Endothelial cell of umbilical vein (primary cell): ENCODE measurements around the gene TCF15. TPM values are rescaled to one million over a fixed set of nuclear protein-coding genes. Genes with fewer than 3 reads are reported as not detected.

Experiments
- BruUV-seq: library from RNA; stranded (reverse); fragments of 400-500 nt; replicated peaks from 2 replicates; lab custom pipeline; 2021; lab: Mats Ljungman, UMichigan
- CTCF ChIA-PET: fragments of 300-600, 350-600 bp; sonication (Branson Sonifier 250); formaldehyde crosslinking; loops from one replicate; lab custom pipeline; 2021; ENCODE audit warnings: antibody characterized with exemption, inconsistent platforms; lab: Charles Lee
- POLR2A ChIA-PET: fragments of 300-600, 350-600 bp; sonication (Branson Sonifier 250); formaldehyde crosslinking; loops from one replicate; lab custom pipeline; 2021; ENCODE audit warnings: antibody characterized with exemption, inconsistent platforms; lab: Charles Lee
- DNase-seq: peaks from one replicate; pipeline ENCODE4 v3.0.0-alpha.2; 2011; ENCODE audit warnings: low read depth, low spot score
- FAIRE-seq: peaks from 2 replicates; lab custom pipeline; 2011; peaks lifted over from hg19 to GRCh38; lab: Jason Lieb, UNC
- H2AFZ ChIP-seq: 2 replicates; pipeline ENCODE4 v1.6.0; 2012; ENCODE audit warnings: low read depth, low read length, control low read depth, inconsistent platforms
- H3K27ac ChIP-seq: 2 replicates; pipeline ENCODE4 v1.5.1; 2011; ENCODE audit warnings: low read depth, mild to moderate bottlenecking, control low read depth, low read length, moderate library complexity; ENCODE audit not compliant: insufficient read depth
- H3K27me3 ChIP-seq, 2 experiments: 2 replicates each; pipeline versions ENCODE4 v1.6.0 to v1.6.1; 2011; ENCODE audit warnings: low read length in 2 of 2, mixed read lengths in 1 of 2; ENCODE audit not compliant: control insufficient read depth in 2 of 2, insufficient read depth in 2 of 2
- H3K36me3 ChIP-seq, 2 experiments: 2 replicates in 1 of 2; 3 replicates in 1 of 2; pipeline ENCODE4 v1.5.1; 2011; ENCODE audit warnings: low read length in 2 of 2, mild to moderate bottlenecking in 1 of 2, moderate library complexity in 1 of 2; ENCODE audit not compliant: control insufficient read depth in 2 of 2, insufficient read depth in 2 of 2; ENCODE audit errors: extremely low read depth in 1 of 2
- H3K4me1 ChIP-seq: 3 replicates; pipeline ENCODE4 v1.5.1; 2011; ENCODE audit warnings: mild to moderate bottlenecking, low read length; ENCODE audit not compliant: control insufficient read depth, insufficient read depth; ENCODE audit errors: extremely low read depth
- H3K4me2 ChIP-seq: 2 replicates; pipeline ENCODE4 v1.6.1; 2011; ENCODE audit warnings: low read length, control low read depth, mixed read lengths; ENCODE audit not compliant: insufficient read depth
- H3K4me3 ChIP-seq, 3 experiments: fragments of 200-600 bp in 1 of 3; sonication (generic), shearing (Covaris generic) in 1 of 3; replicated peaks in 1 of 3; 2 replicates each; pipeline ENCODE4 v1.5.1; 2011 to 2016; ENCODE audit warnings: control low read depth in 3 of 3, low read length in 3 of 3, mild to moderate bottlenecking in 2 of 3, inconsistent platforms in 1 of 3, low read depth in 1 of 3, moderate library complexity in 1 of 3; ENCODE audit not compliant: insufficient read depth in 1 of 3
- H3K79me2 ChIP-seq: 2 replicates; pipeline ENCODE4 v1.6.0; 2012; ENCODE audit warnings: low read length, inconsistent platforms; ENCODE audit not compliant: control insufficient read depth, insufficient read depth
- H3K9ac ChIP-seq: replicated peaks from 2 replicates; pipeline ENCODE3; 2011; ENCODE audit warnings: low read length, control low read depth; ENCODE audit not compliant: insufficient read depth; ENCODE audit errors: extremely low read depth
- H3K9me1 ChIP-seq: replicated peaks from 3 replicates; pipeline ENCODE4 v1.6.0; 2011; ENCODE audit warnings: mild to moderate bottlenecking, low read length; ENCODE audit not compliant: control insufficient read depth, insufficient read depth; ENCODE audit errors: extremely low read depth
- H3K9me3 ChIP-seq: replicated peaks from 2 replicates; pipeline ENCODE4 v1.5.1; 2012; ENCODE audit warnings: low read length, inconsistent platforms; ENCODE audit not compliant: control insufficient read depth, insufficient read depth
- H4K20me1 ChIP-seq: replicated peaks from 2 replicates; pipeline ENCODE3; 2011; ENCODE audit warnings: mild to moderate bottlenecking, low read length; ENCODE audit not compliant: control insufficient read depth, insufficient read depth; ENCODE audit errors: extremely low read depth
- CTCF ChIP-seq, 2 donors: IDR thresholded peaks; 1 replicate in 1 of 2; 2 replicates in 1 of 2; pipeline ENCODE4 v1.5.1; 2011; ENCODE audit warnings: low read length in 2 of 2, mild to moderate bottlenecking in 2 of 2, moderate library complexity in 2 of 2, control low read depth in 1 of 2, inconsistent platforms in 1 of 2, low read depth in 1 of 2; ENCODE audit not compliant: insufficient read depth in 1 of 2; ENCODE audit errors: extremely low read depth in 1 of 2
- EZH2 ChIP-seq: IDR thresholded peaks from 2 replicates; pipeline ENCODE4 v1.6.1; 2012; ENCODE audit warnings: borderline replicate concordance, low read depth, mild to moderate bottlenecking, moderate library complexity, low read length, inconsistent platforms; ENCODE audit not compliant: severe bottlenecking
- FOS ChIP-seq: IDR thresholded peaks from 2 replicates; pipeline ENCODE4 v1.6.1; 2011; ENCODE audit warnings: mild to moderate bottlenecking, low read length, moderate library complexity, borderline replicate concordance; ENCODE audit not compliant: insufficient read depth
- GATA2 ChIP-seq: IDR thresholded peaks from 2 replicates; pipeline ENCODE4 v1.7.0; 2011; ENCODE audit warnings: low read depth, mild to moderate bottlenecking, moderate library complexity, mixed read lengths, low read length; ENCODE audit not compliant: insufficient read length, insufficient read depth
- JUN ChIP-seq: IDR thresholded peaks from 2 replicates; pipeline ENCODE4 v1.6.1; 2011; ENCODE audit warnings: borderline replicate concordance, low read depth; ENCODE audit not compliant: insufficient read length, insufficient read depth
- MAX ChIP-seq: IDR thresholded peaks from 2 replicates; pipeline ENCODE4 v1.6.1; 2011; ENCODE audit not compliant: insufficient read depth, insufficient read length
- MYC ChIP-seq: IDR thresholded peaks from one replicate; pipeline ENCODE4 v1.6.1; 2011; ENCODE audit warnings: mild to moderate bottlenecking, low read depth, low read length
- POLR2A ChIP-seq: IDR thresholded peaks from 2 replicates; pipeline ENCODE4 v1.6.1; 2012; ENCODE audit warnings: low read depth, mild to moderate bottlenecking, control low read depth, low read length
- POLR2AphosphoS5 ChIP-seq: IDR thresholded peaks from 2 replicates; pipeline ENCODE4 v1.6.1; 2012; ENCODE audit warnings: low read depth, mild to moderate bottlenecking, control low read depth, low read length, moderate library complexity; ENCODE audit not compliant: insufficient read depth
- dilution Hi-C: fragments of 300-500 bp; cut with MboI; formaldehyde crosslinking; loops from one replicate; pipeline ENCODE4 v1.15.0; 2019; ENCODE audit warnings: low sequenced_read_pairs; ENCODE audit not compliant: extremely low pct_ligation_motif_present
- intact Hi-C: fragments of 100-400 bp; cut with micrococcal nuclease; formaldehyde crosslinking; loops from one replicate; pipeline ENCODE4 v1.10.0; 2022
- polyA plus RNA-seq, 4 experiments: library from polyadenylated mRNA; depleted of rRNA in 3 of 4; stranded (reverse) in 3 of 4; unstranded in 1 of 4; fragments of >200 nt; gene quantifications; 2 replicates each; pipeline versions ENCODE4 v1.2.1 to v1.2.3, GENCODE V29; 2011 to 2012; ENCODE audit warnings: missing spikeins in 1 of 4
- total RNA-seq: library from RNA; stranded (reverse); gene quantifications from 2 replicates; pipeline ENCODE4 v1.2.3, GENCODE V29; 2021

TCF15 gene
- total and polyA plus RNA-seq, 2 donors (not counting 3 experiments of a cell fraction or from before 2014, with no cell fraction given): 0.07 to 1.3 TPM

GRCh38 chr20:637559-637958 is 27.4 kb upstream of the TCF15 start:
- CTCF ChIA-PET: interaction anchor here (1.2 to 1.9 kb wide), 3 partner anchors 8 to 30 kb away, joined by 3 to 5 read pairs (median 5); no protein-coding TSS in a partner anchor
- no peaks in the 10 kb centered on the region for H3K9me3 ChIP-seq
- TF ChIP-seq FOS (no peak), POLR2A (no peak), JUN (no peak), MYC (no peak), MAX (no peak), GATA2 (no peak), CTCF (IDR thresholded peaks at IDR 0.05; ENCODE audit: extremely low read depth in 1 of 2, insufficient read depth in 1 of 2, low read depth in 1 of 2, low read length in 2 of 2) (no peak), POLR2AphosphoS5 (no peak), EZH2 (no peak)

More at GRCh38 chr20:637559-637958, 27.4 kb upstream of the TCF15 start:
- Histone ChIP-seq H3K27me3 (peaks cover 2 to 6% of the 10 kb centered on the region in 2 experiments), H3K4me2 (no peak overlapping the region), H2AFZ (no peak overlapping the region), H3K79me2 (no peaks in the 10 kb centered on the region), H3K4me1 (no peaks in the 10 kb centered on the region), H4K20me1 (no peaks in the 10 kb centered on the region), H3K27ac (no peak overlapping the region), H3K4me3 (no peak overlapping the region), H3K36me3 (no peaks in the 10 kb centered on the region), H3K9ac (no peak overlapping the region), H3K9me1 (no peaks in the 10 kb centered on the region)
- dilution Hi-C loops: no loop called here
- no TSS peak for BruUV-seq
- intact Hi-C loops: no loop called here
- POLR2A ChIA-PET: no interaction called here
- no peak for FAIRE-seq
- DNase-seq: no peak
